GM12891 (cell line): ENCODE data around the gene FAM53A.

Source experiments
- PAX5 ChIP-seq: IDR thresholded peaks from 2 replicates; pipeline ENCODE4 v1.6.1; 2011; ENCODE audit warnings: low read length, moderate library complexity, mild to moderate bottlenecking; ENCODE audit not compliant: insufficient read depth, severe bottlenecking
- POLR2A ChIP-seq: IDR thresholded peaks from 2 replicates; pipeline ENCODE4 v1.6.1; 2011; ENCODE audit warnings: low read depth, low read length, control low read depth
- POLR2AphosphoS5 ChIP-seq: IDR thresholded peaks from 2 replicates; pipeline ENCODE4 v1.6.1; 2011; ENCODE audit warnings: low read depth, low read length, control low read depth
- SPI1 ChIP-seq: IDR thresholded peaks from 2 replicates; pipeline ENCODE4 v1.6.1; 2011; ENCODE audit warnings: low read depth, low read length, control low read depth
- TAF1 ChIP-seq: IDR thresholded peaks from 2 replicates; pipeline ENCODE4 v1.6.1; 2011; ENCODE audit warnings: low read depth, low read length, control low read depth

DNA sequence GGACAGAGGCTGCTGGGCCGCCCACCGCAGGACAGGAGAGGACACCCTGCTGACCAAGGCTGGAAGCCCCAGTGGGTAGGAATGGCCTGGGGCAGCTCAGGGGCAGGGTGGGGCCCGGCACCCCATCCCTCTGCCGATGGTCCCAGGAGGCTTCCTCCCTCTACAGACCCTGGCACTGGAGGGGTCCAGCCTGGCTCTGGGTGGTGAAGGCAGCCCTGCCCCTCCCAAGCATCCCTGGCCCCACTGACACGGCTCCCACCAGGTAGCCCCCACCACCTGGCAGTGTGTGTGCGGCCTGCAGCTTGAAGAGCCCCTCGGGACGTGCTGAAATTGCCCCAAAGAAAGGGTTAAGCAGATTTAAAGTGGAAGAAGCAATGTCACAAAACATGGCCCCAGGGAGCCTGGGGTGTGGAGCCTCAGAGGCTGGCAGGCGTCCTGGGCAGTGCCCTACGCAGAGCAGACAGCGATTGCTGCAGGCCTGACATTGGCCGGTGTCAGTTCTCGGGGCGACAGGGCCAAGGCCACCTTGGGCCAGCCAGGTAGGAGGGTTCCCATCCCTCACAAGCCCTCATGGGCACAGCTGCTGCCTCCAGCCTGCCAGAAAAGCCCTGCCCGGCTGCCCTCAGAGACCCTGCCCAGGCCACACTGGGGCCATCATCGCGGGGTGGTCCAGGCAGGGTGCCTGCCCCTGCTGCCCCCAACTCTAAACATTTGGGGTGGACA, 80.5 kb downstream of the FAM53A start:
- TF ChIP-seq POLR2A (no peak), TAF1 (no peak), POLR2AphosphoS5 (no peak), PAX5 (no peak), SPI1 (no peak)
